ENCODE data around the gene NIPAL3. TPM values are rescaled to one million over a fixed set of nuclear protein-coding genes. Genes with fewer than 3 reads are reported as not detected.

The NIPAL3 gene
- polyA plus RNA-seq, 1 donor from 2014 or later = 9.6 TPM

DNA sequence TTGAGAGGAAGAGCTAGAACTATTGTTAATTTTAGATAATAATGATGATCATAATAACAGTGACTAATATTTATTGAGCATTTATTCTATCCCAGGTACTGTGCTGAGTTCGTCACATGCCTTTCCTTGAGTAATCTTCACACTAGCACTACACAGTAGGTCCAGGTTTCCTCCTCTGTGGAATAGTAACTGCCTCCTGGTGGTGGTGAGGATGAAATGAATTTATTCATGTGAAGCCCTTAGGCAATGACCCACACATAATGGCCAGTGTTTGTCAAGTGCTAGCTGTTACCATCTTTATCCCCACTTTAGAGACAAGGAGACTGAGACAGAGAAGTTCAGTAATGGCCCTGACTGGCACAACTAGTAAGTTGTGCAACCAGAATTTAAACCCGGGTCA is 5.9 kb downstream of the NIPAL3 start:
- Histone ChIP-seq H3K9ac (ENCODE audit: low read length) (no peak overlapping the region), H3K9me2 (ENCODE audit: insufficient read depth, low read length) (no peaks in the 10 kb centered on the region), H3K4me3 (ENCODE audit: low read length) (no peak overlapping the region), H2AFZ (ENCODE audit: low read depth, low read length) (no peak overlapping the region), H3K79me2 (replicated peaks; ENCODE audit: insufficient read depth, low read length) (no peaks in the 10 kb centered on the region), H3K27ac (ENCODE audit: low read length) (no peak overlapping the region), H3K36me3 (ENCODE audit: insufficient read depth, low read length) (no peaks in the 10 kb centered on the region), H3K4me2 (ENCODE audit: low read length) (no peak overlapping the region), H4K20me1 (ENCODE audit: insufficient read depth) (no peaks in the 10 kb centered on the region), H3K9me3 (ENCODE audit: low read length) (no peaks in the 10 kb centered on the region), H3K27me3 (ENCODE audit: insufficient read depth, low read depth, low read length) (no peaks in the 10 kb centered on the region), H3F3A (ENCODE audit: insufficient read depth, low read length, poor library complexity, severe bottlenecking) (no peaks in the 10 kb centered on the region)
- TF ChIP-seq MXI1 (conservative IDR thresholded peaks at IDR 0.05; ENCODE audit: poor library complexity, severe bottlenecking) = no peak
- TF ChIP-seq EP300 (conservative IDR thresholded peaks at IDR 0.05; ENCODE audit: poor library complexity, severe bottlenecking) = no peak
- TF ChIP-seq, protein P1, sequence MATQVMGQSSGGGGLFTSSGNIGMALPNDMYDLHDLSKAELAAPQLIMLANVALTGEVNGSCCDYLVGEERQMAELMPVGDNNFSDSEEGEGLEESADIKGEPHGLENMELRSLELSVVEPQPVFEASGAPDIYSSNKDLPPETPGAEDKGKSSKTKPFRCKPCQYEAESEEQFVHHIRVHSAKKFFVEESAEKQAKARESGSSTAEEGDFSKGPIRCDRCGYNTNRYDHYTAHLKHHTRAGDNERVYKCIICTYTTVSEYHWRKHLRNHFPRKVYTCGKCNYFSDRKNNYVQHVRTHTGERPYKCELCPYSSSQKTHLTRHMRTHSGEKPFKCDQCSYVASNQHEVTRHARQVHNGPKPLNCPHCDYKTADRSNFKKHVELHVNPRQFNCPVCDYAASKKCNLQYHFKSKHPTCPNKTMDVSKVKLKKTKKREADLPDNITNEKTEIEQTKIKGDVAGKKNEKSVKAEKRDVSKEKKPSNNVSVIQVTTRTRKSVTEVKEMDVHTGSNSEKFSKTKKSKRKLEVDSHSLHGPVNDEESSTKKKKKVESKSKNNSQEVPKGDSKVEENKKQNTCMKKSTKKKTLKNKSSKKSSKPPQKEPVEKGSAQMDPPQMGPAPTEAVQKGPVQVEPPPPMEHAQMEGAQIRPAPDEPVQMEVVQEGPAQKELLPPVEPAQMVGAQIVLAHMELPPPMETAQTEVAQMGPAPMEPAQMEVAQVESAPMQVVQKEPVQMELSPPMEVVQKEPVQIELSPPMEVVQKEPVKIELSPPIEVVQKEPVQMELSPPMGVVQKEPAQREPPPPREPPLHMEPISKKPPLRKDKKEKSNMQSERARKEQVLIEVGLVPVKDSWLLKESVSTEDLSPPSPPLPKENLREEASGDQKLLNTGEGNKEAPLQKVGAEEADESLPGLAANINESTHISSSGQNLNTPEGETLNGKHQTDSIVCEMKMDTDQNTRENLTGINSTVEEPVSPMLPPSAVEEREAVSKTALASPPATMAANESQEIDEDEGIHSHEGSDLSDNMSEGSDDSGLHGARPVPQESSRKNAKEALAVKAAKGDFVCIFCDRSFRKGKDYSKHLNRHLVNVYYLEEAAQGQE (IDR thresholded peaks at IDR 0.05; ENCODE audit: borderline replicate concordance) = no peak
- no peak for TF ChIP-seq RAD21 (conservative IDR thresholded peaks at IDR 0.05)
- TF ChIP-seq, protein P2, sequence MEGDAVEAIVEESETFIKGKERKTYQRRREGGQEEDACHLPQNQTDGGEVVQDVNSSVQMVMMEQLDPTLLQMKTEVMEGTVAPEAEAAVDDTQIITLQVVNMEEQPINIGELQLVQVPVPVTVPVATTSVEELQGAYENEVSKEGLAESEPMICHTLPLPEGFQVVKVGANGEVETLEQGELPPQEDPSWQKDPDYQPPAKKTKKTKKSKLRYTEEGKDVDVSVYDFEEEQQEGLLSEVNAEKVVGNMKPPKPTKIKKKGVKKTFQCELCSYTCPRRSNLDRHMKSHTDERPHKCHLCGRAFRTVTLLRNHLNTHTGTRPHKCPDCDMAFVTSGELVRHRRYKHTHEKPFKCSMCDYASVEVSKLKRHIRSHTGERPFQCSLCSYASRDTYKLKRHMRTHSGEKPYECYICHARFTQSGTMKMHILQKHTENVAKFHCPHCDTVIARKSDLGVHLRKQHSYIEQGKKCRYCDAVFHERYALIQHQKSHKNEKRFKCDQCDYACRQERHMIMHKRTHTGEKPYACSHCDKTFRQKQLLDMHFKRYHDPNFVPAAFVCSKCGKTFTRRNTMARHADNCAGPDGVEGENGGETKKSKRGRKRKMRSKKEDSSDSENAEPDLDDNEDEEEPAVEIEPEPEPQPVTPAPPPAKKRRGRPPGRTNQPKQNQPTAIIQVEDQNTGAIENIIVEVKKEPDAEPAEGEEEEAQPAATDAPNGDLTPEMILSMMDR (IDR thresholded peaks at IDR 0.05; ENCODE audit: poor library complexity, severe bottlenecking) = no peak
- no peak for TF ChIP-seq EZH2 (IDR thresholded peaks at IDR 0.05; ENCODE audit: borderline replicate concordance, insufficient read depth, low read length, poor library complexity, severe bottlenecking)
- no peak for TF ChIP-seq TAF1 (IDR thresholded peaks at IDR 0.05; ENCODE audit: low read depth)
- TF ChIP-seq SMC3 (conservative IDR thresholded peaks at IDR 0.05; ENCODE audit: poor library complexity) = no peak
- TF ChIP-seq POLR2AphosphoS5 (IDR thresholded peaks at IDR 0.05) = no peak

DNA sequence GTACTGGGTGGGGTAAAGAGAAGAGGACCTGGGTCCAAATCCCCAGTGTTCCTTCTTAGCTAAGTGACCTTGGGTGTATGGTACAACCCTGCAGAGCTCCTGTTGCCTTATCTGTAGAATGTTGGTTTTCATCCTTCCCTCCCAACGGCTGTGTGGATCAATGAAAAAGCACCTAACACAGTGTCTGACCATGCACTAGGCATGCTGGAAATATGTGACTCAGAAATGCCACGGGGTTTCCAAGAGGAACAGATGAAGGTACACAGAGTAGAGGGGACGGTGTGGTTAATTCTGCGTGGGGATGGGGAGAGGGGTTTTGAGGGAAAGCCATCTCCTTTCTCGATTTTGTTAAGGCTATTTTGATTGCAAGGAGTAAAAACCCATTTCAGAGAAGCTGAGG is 8.6 kb downstream of the NIPAL3 start:
- Histone ChIP-seq H3K27me3 (ENCODE audit: insufficient read depth, low read depth, low read length) (no peaks in the 10 kb centered on the region), H3K79me2 (replicated peaks; ENCODE audit: insufficient read depth, low read length) (no peaks in the 10 kb centered on the region), H3K9me3 (ENCODE audit: low read length) (no peaks in the 10 kb centered on the region), H3K27ac (ENCODE audit: low read length) (no peak overlapping the region), H3F3A (ENCODE audit: insufficient read depth, low read length, poor library complexity, severe bottlenecking) (no peaks in the 10 kb centered on the region), H3K36me3 (ENCODE audit: insufficient read depth, low read length) (no peaks in the 10 kb centered on the region), H3K9me2 (ENCODE audit: insufficient read depth, low read length) (no peaks in the 10 kb centered on the region), H3K4me3 (ENCODE audit: low read length) (no peak overlapping the region), H3K9ac (ENCODE audit: low read length) (no peak overlapping the region), H3K4me2 (ENCODE audit: low read length) (no peak overlapping the region), H2AFZ (ENCODE audit: low read depth, low read length) (no peak overlapping the region), H4K20me1 (ENCODE audit: insufficient read depth) (no peaks in the 10 kb centered on the region)
- no peak for TF ChIP-seq MXI1 (conservative IDR thresholded peaks at IDR 0.05; ENCODE audit: poor library complexity, severe bottlenecking)
- TF ChIP-seq RAD21 (conservative IDR thresholded peaks at IDR 0.05) = no peak
- no peak for TF ChIP-seq EP300 (conservative IDR thresholded peaks at IDR 0.05; ENCODE audit: poor library complexity, severe bottlenecking)
- TF ChIP-seq POLR2AphosphoS5 (IDR thresholded peaks at IDR 0.05) = no peak
- TF ChIP-seq, protein P2 (IDR thresholded peaks at IDR 0.05; ENCODE audit: poor library complexity, severe bottlenecking) = no peak
- TF ChIP-seq SMC3 (conservative IDR thresholded peaks at IDR 0.05; ENCODE audit: poor library complexity) = no peak
- no peak for TF ChIP-seq EZH2 (IDR thresholded peaks at IDR 0.05; ENCODE audit: borderline replicate concordance, insufficient read depth, low read length, poor library complexity, severe bottlenecking)
- TF ChIP-seq TAF1 (IDR thresholded peaks at IDR 0.05; ENCODE audit: low read depth) = no peak
- TF ChIP-seq, protein P1 (IDR thresholded peaks at IDR 0.05; ENCODE audit: borderline replicate concordance) = no peak
